ENCODE data around the gene PARD3.

- no peak for TF ChIP-seq CTCF (IDR thresholded peaks at IDR 0.05)
- no peak for TF ChIP-seq POLR2A (IDR thresholded peaks at IDR 0.05)
These were observed 112.1 kb downstream of the PARD3 start for GRCh38 chr10:34702982-34703381.
